GM19324 (cell line): ENCODE measurements around the gene NAV1.

ENCODE experiments used
- ATAC-seq: cut with Tn5 transposase; IDR thresholded peaks from one replicate; pipeline ENCODE4 v1.9.1; 2021; ENCODE audit warnings: mild to moderate bottlenecking, moderate library complexity; ENCODE audit not compliant: unreplicated experiment, low FRiP score

Gene NAV1

GRCh38 chr1:201582705-201583442 is 43.9 kb downstream of the NAV1 start:
- no peak for ATAC-seq

GRCh38 chr1:201583663-201584062 is 44.7 kb downstream of the NAV1 start:
- no peak for ATAC-seq

GRCh38 chr1:201584471-201585092 is 45.7 kb downstream of the NAV1 start:
- no peak for ATAC-seq

- ATAC-seq: no peak
These were observed 46.2 kb downstream of the NAV1 start for GRCh38 chr1:201585093-201585483.

GRCh38 chr1:201585901-201586300 is 47.0 kb downstream of the NAV1 start:
- ATAC-seq: no peak

- ATAC-seq: no peak
These were observed 47.9 kb downstream of the NAV1 start for GRCh38 chr1:201586806-201587205.

- ATAC-seq: no peak
These were observed 48.8 kb downstream of the NAV1 start for GRCh38 chr1:201587729-201588128.
